ENCODE measurements around the gene KIAA1671.

- no peak for TF ChIP-seq CTCF (conservative IDR thresholded peaks at IDR 0.05)
- no peak for TF ChIP-seq ZFX (IDR thresholded peaks at IDR 0.05)
These were observed 133.7 kb downstream of the KIAA1671 start for GRCh38 chr22:25085930-25086901.
